ENCODE measurements around the gene CTTNBP2. TPM values are rescaled to one million over a fixed set of nuclear protein-coding genes. Genes with fewer than 3 reads are reported as not detected.

The CTTNBP2 gene
- total RNA-seq, 3 donors from 2014 or later (not counting 1 experiment from before 2014, with no cell fraction given) = 0.10 TPM; not detected in 2

DNA sequence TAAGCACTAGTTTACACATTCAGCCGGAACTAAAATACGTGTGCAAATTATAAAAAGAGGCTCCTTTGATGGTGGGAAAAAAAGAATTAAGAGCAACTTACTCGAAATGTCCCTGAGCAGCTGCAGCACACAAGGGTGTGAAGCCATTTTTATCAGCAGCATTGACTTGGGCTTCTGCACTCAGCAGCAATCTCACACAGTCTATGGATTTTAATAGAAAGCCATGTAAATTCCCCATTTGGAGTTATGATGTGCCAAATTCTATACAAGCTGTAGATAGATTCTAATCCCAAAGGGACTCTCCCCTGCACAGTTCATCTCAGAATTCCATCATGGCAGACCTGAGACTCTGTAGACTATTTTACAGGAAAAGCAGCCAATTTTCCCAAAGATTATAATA, 90.5 kb downstream of the CTTNBP2 start:
- peaks cover 0 to 3% of the 10 kb centered on the region in 2 donors for H3K9me3 Mint-ChIP-seq
- Histone ChIP-seq H3K9me3 (ENCODE audit: control insufficient read depth, insufficient read depth, low read length) (no peaks in the 10 kb centered on the region), H3K36me3 (ENCODE audit: control insufficient read depth, insufficient read depth, low read length) (no peaks in the 10 kb centered on the region), H3K27me3 (ENCODE audit: control insufficient read depth, insufficient read depth, low read length) (no peaks in the 10 kb centered on the region), H3K4me1 (ENCODE audit: control insufficient read depth, insufficient read depth, low read length) (no peaks in the 10 kb centered on the region), H3K4me3 (ENCODE audit: low read length) (no peak overlapping the region), H3K27ac (ENCODE audit: low read length) (no peak overlapping the region)
- ATAC-seq (no peak), DNase-seq (no peak)
- no peaks in the 10 kb centered on the region for H3K27me3 Mint-ChIP-seq (ENCODE audit: low read depth in 2 of 2)
- H3K4me3 Mint-ChIP-seq = no peak overlapping the region
- WGBS (ENCODE audit: insufficient coverage) = 94% methylated on average over 3 of the region's 3 CpGs
- H3K36me3 Mint-ChIP-seq = no peaks in the 10 kb centered on the region
- no peak overlapping the region for H3K27ac Mint-ChIP-seq
- intact Hi-C loops (cut with micrococcal nuclease) = no loop called here
- H3K4me1 Mint-ChIP-seq = no peaks in the 10 kb centered on the region
- no peak for TF ChIP-seq CTCF (IDR thresholded peaks at IDR 0.05)

DNA sequence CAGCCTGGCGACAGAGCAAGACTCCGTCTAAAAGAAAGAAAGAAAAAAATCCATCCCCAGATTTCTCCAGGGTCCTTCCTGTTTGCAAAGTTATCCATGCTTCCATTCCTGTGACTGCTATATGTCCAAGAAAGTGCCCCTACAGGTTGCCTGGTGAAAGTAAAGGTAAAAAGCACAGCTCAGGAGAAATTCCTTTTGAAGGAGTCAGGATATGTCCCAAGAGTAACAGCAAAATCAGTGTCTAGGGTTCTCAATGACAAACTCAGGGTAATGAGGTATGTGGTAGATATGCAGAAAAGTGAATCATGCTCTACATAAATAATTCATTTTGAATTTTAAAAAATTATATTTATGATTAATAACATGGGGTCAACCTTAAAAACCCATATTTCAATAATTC, 91.5 kb downstream of the CTTNBP2 start:
- H3K27ac Mint-ChIP-seq = no peak overlapping the region
- Histone ChIP-seq H3K36me3 (ENCODE audit: control insufficient read depth, insufficient read depth, low read length) (no peaks in the 10 kb centered on the region), H3K27ac (ENCODE audit: low read length) (no peak overlapping the region), H3K4me1 (ENCODE audit: control insufficient read depth, insufficient read depth, low read length) (no peaks in the 10 kb centered on the region), H3K27me3 (ENCODE audit: control insufficient read depth, insufficient read depth, low read length) (no peaks in the 10 kb centered on the region), H3K9me3 (ENCODE audit: control insufficient read depth, insufficient read depth, low read length) (no peaks in the 10 kb centered on the region), H3K4me3 (ENCODE audit: low read length) (no peak overlapping the region)
- H3K4me3 Mint-ChIP-seq = no peak overlapping the region
- 83% methylated on average over 2 of the region's 2 CpGs for WGBS (ENCODE audit: insufficient coverage)
- no peaks in the 10 kb centered on the region for H3K27me3 Mint-ChIP-seq (ENCODE audit: low read depth in 2 of 2)
- DNase-seq = no peak
- no peak for ATAC-seq
- H3K36me3 Mint-ChIP-seq = no peaks in the 10 kb centered on the region
- peaks cover 0 to under 1% of the 10 kb centered on the region in 2 donors for H3K9me3 Mint-ChIP-seq
- H3K4me1 Mint-ChIP-seq = no peaks in the 10 kb centered on the region
- TF ChIP-seq CTCF (IDR thresholded peaks at IDR 0.05) = no peak
- intact Hi-C loops (cut with micrococcal nuclease) = no loop called here

- Histone ChIP-seq H3K27ac (ENCODE audit: low read length) (no peak overlapping the region), H3K27me3 (ENCODE audit: control insufficient read depth, insufficient read depth, low read length) (no peaks in the 10 kb centered on the region), H3K9me3 (ENCODE audit: control insufficient read depth, insufficient read depth, low read length) (no peaks in the 10 kb centered on the region), H3K36me3 (ENCODE audit: control insufficient read depth, insufficient read depth, low read length) (no peaks in the 10 kb centered on the region), H3K4me1 (ENCODE audit: control insufficient read depth, insufficient read depth, low read length) (no peaks in the 10 kb centered on the region), H3K4me3 (ENCODE audit: low read length) (no peak overlapping the region)
- no CpG with 5 or more reads among the region's 2 CpGs for WGBS (ENCODE audit: insufficient coverage)
- no peaks in the 10 kb centered on the region for H3K4me1 Mint-ChIP-seq
- no peak for DNase-seq
- H3K9me3 Mint-ChIP-seq = peaks cover 0 to 2% of the 10 kb centered on the region in 2 donors
- intact Hi-C loops (cut with micrococcal nuclease) = no loop called here
- H3K36me3 Mint-ChIP-seq = no peaks in the 10 kb centered on the region
- H3K4me3 Mint-ChIP-seq = no peak overlapping the region
- no peak for TF ChIP-seq CTCF (IDR thresholded peaks at IDR 0.05)
- no peak for ATAC-seq
- H3K27ac Mint-ChIP-seq = no peak overlapping the region
- H3K27me3 Mint-ChIP-seq (ENCODE audit: low read depth in 2 of 2) = no peaks in the 10 kb centered on the region
These were observed 92.4 kb downstream of the CTTNBP2 start for GRCh38 chr7:117780832-117781231.

All from natural killer cell (primary cell).